ENCODE data around the gene SLC9A6. TPM values are rescaled to one million over a fixed set of nuclear protein-coding genes. Genes with fewer than 3 reads are reported as not detected.

Gene SLC9A6
- total and polyA plus RNA-seq, 2 experiments from 2014 or later = 7.2 to 17.1 TPM

GRCh38 chrX:136065044-136065671 is 79.9 kb downstream of the SLC9A6 start:
- H3K4me1 Mint-ChIP-seq = no peaks in the 10 kb centered on the region
- Histone ChIP-seq H3K4me3 (no peak overlapping the region), H3K79me2 (replicated peaks; ENCODE audit: insufficient read depth) (no peaks in the 10 kb centered on the region), H2AFZ (no peak overlapping the region), H3K4me1 (ENCODE audit: insufficient read depth) (no peaks in the 10 kb centered on the region), H3K9me2 (ENCODE audit: insufficient read depth) (no peaks in the 10 kb centered on the region), H4K20me1 (replicated peaks; ENCODE audit: insufficient read depth) (no peaks in the 10 kb centered on the region), H3K27me3 (ENCODE audit: insufficient read depth) (no peaks in the 10 kb centered on the region), H3F3A (replicated peaks; ENCODE audit: low read depth) (no peaks in the 10 kb centered on the region), H3K27ac (ENCODE audit: low read depth) (no peak overlapping the region), H3K4me2 (no peak overlapping the region), H3K36me3 (ENCODE audit: insufficient read depth) (no peaks in the 10 kb centered on the region)
- no peak overlapping the region for H3K4me3 Mint-ChIP-seq
- H3K36me3 Mint-ChIP-seq (ENCODE audit: low read depth) = no peaks in the 10 kb centered on the region
- H3K27ac Mint-ChIP-seq = no peak overlapping the region
- peaks cover 1% of the 10 kb centered on the region for H3K27me3 Mint-ChIP-seq (ENCODE audit: insufficient read depth, low read depth, poor library complexity)
- no peak for ATAC-seq
- H3K9me3 Mint-ChIP-seq = no peaks in the 10 kb centered on the region; the same call in 2 of the 3 replicates
- no peak for DNase-seq (ENCODE audit: low spot score)
- TF ChIP-seq NANOG (IDR thresholded peaks at IDR 0.05; ENCODE audit: borderline replicate concordance) = no peak
- TF ChIP-seq REST (IDR thresholded peaks at IDR 0.05; ENCODE audit: unreplicated experiment) = no peak
- no peak for TF ChIP-seq ZNF114 (CRISPR knock-in tag; IDR thresholded peaks at IDR 0.05)
- TF ChIP-seq CREB1 (CRISPR knock-in tag; IDR thresholded peaks at IDR 0.05; ENCODE audit: low read depth) = no peak
- no peak for TF ChIP-seq STAT1 (IDR thresholded peaks at IDR 0.05; ENCODE audit: unreplicated experiment)
- no peak for TF ChIP-seq EZH2phosphoT487 (IDR thresholded peaks at IDR 0.05; ENCODE audit: unreplicated experiment)
- TF ChIP-seq ETS1 (IDR thresholded peaks at IDR 0.05) = no peak
- TF ChIP-seq JUNB (IDR thresholded peaks at IDR 0.05; ENCODE audit: unreplicated experiment) = no peak
- TF ChIP-seq ZNF462 (CRISPR knock-in tag; IDR thresholded peaks at IDR 0.05) = no peak
- no peak for TF ChIP-seq EZH2 (IDR thresholded peaks at IDR 0.05; ENCODE audit: low read depth, unreplicated experiment)
- TF ChIP-seq, protein P1, sequence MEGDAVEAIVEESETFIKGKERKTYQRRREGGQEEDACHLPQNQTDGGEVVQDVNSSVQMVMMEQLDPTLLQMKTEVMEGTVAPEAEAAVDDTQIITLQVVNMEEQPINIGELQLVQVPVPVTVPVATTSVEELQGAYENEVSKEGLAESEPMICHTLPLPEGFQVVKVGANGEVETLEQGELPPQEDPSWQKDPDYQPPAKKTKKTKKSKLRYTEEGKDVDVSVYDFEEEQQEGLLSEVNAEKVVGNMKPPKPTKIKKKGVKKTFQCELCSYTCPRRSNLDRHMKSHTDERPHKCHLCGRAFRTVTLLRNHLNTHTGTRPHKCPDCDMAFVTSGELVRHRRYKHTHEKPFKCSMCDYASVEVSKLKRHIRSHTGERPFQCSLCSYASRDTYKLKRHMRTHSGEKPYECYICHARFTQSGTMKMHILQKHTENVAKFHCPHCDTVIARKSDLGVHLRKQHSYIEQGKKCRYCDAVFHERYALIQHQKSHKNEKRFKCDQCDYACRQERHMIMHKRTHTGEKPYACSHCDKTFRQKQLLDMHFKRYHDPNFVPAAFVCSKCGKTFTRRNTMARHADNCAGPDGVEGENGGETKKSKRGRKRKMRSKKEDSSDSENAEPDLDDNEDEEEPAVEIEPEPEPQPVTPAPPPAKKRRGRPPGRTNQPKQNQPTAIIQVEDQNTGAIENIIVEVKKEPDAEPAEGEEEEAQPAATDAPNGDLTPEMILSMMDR (conservative IDR thresholded peaks at IDR 0.05; ENCODE audit: low read depth in 2 of 2) = no peak
- no peak for TF ChIP-seq ZNF331 (CRISPR knock-in tag; IDR thresholded peaks at IDR 0.05; ENCODE audit: low read depth)
- TF ChIP-seq POLR2AphosphoS5 (IDR thresholded peaks at IDR 0.05; ENCODE audit: low read depth) = no peak
